Measurements from ENCODE around the gene INTS1. TPM values are rescaled to one million over a fixed set of nuclear protein-coding genes. Genes with fewer than 3 reads are reported as not detected.

INTS1 gene
- total and polyA plus RNA-seq, 2 experiments from 2014 or later, result 30.0 to 57.3 TPM

DNA sequence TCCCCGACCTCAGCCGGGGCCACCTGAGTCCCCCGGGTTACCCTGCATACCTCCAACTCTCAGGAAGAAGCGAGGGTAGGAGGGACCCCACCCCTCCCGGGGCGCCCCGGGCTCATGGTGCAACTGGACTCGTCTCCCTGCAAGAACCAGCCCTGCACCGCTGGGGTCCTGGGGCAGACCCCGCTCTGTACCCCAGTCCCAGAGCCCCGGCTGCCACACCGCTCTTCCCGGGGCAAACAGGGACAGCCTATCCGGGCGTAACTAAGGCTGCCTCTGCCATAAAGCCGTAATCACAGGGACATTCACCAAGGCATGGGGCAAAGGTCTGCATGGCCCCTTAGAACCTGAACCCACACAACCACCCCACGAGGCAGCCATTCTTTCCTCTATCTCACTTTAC is 19.7 kb upstream of the INTS1 start:
- Histone ChIP-seq H3K27me3 (no peaks in the 10 kb centered on the region), H3K27ac (peak overlapping the region; percentile 58)
- DNase-seq (ENCODE audit: low spot score), result peak; percentile 53

GRCh38 chr7:1523208-1523607 is 19.0 kb upstream of the INTS1 start:
- H3K4me3 ChIP-seq, result no peak overlapping the region
- H3K27me3 ChIP-seq, result no peaks in the 10 kb centered on the region
- H3K9me3 ChIP-seq (ENCODE audit: low read depth), result no peaks in the 10 kb centered on the region
- no peaks in the 10 kb centered on the region for H4K20me1 ChIP-seq (ENCODE audit: insufficient read depth, poor library complexity, severe bottlenecking)
- 44% methylated on average over 13 of the region's 13 CpGs for WGBS (ENCODE audit: low lambda C conversion rate, missing lambda C conversion rate)
- no peaks in the 10 kb centered on the region for H3K9me2 ChIP-seq (replicated peaks; ENCODE audit: insufficient read depth)
- H3K79me2 ChIP-seq, result no peaks in the 10 kb centered on the region
- no peak for DNase-seq (ENCODE audit: low spot score)
- no peak for TF ChIP-seq EZH2 (IDR thresholded peaks at IDR 0.05; ENCODE audit: borderline replicate concordance)
- TF ChIP-seq, protein P1, sequence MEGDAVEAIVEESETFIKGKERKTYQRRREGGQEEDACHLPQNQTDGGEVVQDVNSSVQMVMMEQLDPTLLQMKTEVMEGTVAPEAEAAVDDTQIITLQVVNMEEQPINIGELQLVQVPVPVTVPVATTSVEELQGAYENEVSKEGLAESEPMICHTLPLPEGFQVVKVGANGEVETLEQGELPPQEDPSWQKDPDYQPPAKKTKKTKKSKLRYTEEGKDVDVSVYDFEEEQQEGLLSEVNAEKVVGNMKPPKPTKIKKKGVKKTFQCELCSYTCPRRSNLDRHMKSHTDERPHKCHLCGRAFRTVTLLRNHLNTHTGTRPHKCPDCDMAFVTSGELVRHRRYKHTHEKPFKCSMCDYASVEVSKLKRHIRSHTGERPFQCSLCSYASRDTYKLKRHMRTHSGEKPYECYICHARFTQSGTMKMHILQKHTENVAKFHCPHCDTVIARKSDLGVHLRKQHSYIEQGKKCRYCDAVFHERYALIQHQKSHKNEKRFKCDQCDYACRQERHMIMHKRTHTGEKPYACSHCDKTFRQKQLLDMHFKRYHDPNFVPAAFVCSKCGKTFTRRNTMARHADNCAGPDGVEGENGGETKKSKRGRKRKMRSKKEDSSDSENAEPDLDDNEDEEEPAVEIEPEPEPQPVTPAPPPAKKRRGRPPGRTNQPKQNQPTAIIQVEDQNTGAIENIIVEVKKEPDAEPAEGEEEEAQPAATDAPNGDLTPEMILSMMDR (IDR thresholded peaks at IDR 0.05; ENCODE audit: poor library complexity), result no peak
- no peak for TF ChIP-seq EZH2phosphoT487 (IDR thresholded peaks at IDR 0.05; ENCODE audit: low read depth, severe bottlenecking, unreplicated experiment)
- H3K36me3 ChIP-seq (replicated peaks; ENCODE audit: insufficient read depth, low read depth), result no peaks in the 10 kb centered on the region
- no peak overlapping the region for H2AFZ ChIP-seq
- H3K27ac ChIP-seq, result no peak overlapping the region
- peak overlapping the region; percentile 44 for H3K4me2 ChIP-seq
- no peaks in the 10 kb centered on the region for H3K4me1 ChIP-seq (ENCODE audit: insufficient read depth)

More for the DNA sequence above, 19.7 kb upstream of the INTS1 start:
- TF ChIP-seq, protein P1 (IDR thresholded peaks at IDR 0.05; ENCODE audit: poor library complexity), result no peak
- TF ChIP-seq EZH2phosphoT487 (IDR thresholded peaks at IDR 0.05; ENCODE audit: low read depth, severe bottlenecking, unreplicated experiment), result no peak
- no peak for TF ChIP-seq EZH2 (IDR thresholded peaks at IDR 0.05; ENCODE audit: borderline replicate concordance)
- Histone ChIP-seq H4K20me1 (ENCODE audit: insufficient read depth, poor library complexity, severe bottlenecking) (no peaks in the 10 kb centered on the region), H3K79me2 (no peaks in the 10 kb centered on the region), H3K4me2 (peak overlapping the region; percentile 44), H3K4me1 (ENCODE audit: insufficient read depth) (no peaks in the 10 kb centered on the region), H3K4me3 (no peak overlapping the region), H3K9me3 (ENCODE audit: low read depth) (no peaks in the 10 kb centered on the region), H2AFZ (no peak overlapping the region), H3K36me3 (replicated peaks; ENCODE audit: insufficient read depth, low read depth) (no peaks in the 10 kb centered on the region), H3K9me2 (replicated peaks; ENCODE audit: insufficient read depth) (no peaks in the 10 kb centered on the region)
- WGBS (ENCODE audit: low lambda C conversion rate, missing lambda C conversion rate), result 80% methylated on average over 8 of the region's 17 CpGs

DNA sequence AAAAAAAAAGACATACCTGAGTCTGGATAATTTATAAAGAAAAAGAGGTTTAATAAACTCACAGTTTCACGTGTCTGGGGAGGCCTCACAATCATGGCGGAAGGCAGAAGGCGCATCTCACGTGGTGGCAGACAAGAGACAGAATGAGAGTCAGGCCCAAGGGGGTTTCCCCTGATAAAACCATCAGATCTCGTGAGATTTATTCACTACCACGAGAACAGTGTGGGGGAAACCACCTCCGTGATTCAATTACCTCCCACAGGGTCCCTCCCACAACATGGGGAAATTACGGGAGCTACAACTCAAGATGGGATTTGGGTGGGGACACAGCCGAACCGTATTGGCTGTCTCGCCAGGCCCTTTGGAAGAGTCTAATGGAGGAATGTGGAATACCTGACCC is 17.3 kb upstream of the INTS1 start:
- Histone ChIP-seq H3K9me3 (ENCODE audit: low read depth) (no peaks in the 10 kb centered on the region), H3K27me3 (no peaks in the 10 kb centered on the region), H3K36me3 (replicated peaks; ENCODE audit: insufficient read depth, low read depth) (no peaks in the 10 kb centered on the region), H3K79me2 (no peaks in the 10 kb centered on the region), H3K4me3 (no peak overlapping the region), H3K4me1 (ENCODE audit: insufficient read depth) (no peaks in the 10 kb centered on the region), H4K20me1 (ENCODE audit: insufficient read depth, poor library complexity, severe bottlenecking) (no peaks in the 10 kb centered on the region), H3K4me2 (no peak overlapping the region), H2AFZ (no peak overlapping the region), H3K9me2 (replicated peaks; ENCODE audit: insufficient read depth) (no peaks in the 10 kb centered on the region), H3K27ac (no peak overlapping the region)
- no peak for DNase-seq (ENCODE audit: low spot score)
- 94% methylated on average over 11 of the region's 11 CpGs for WGBS (ENCODE audit: low lambda C conversion rate, missing lambda C conversion rate)
- TF ChIP-seq, protein P1 (IDR thresholded peaks at IDR 0.05; ENCODE audit: poor library complexity), result no peak
- TF ChIP-seq EZH2 (IDR thresholded peaks at IDR 0.05; ENCODE audit: borderline replicate concordance) (no peak), EZH2phosphoT487 (IDR thresholded peaks at IDR 0.05; ENCODE audit: low read depth, severe bottlenecking, unreplicated experiment) (no peak)

Data from hepatocyte (in vitro differentiated cells).